GM21528 (cell line): Measurements from ENCODE around the gene C4BPB.

ENCODE experiments used
- ATAC-seq: cut with Tn5 transposase; IDR thresholded peaks from one replicate; pipeline ENCODE4 v1.9.1; 2021; ENCODE audit warnings: mild to moderate bottlenecking, moderate library complexity; ENCODE audit not compliant: unreplicated experiment, low FRiP score

Gene C4BPB

GRCh38 chr1:207079706-207080241 is 8.9 kb upstream of the C4BPB start:
- no peak for ATAC-seq

- ATAC-seq: no peak
Observed at GRCh38 chr1:207081088-207081487, 7.6 kb upstream of the C4BPB start.

GRCh38 chr1:207081806-207082205 is 6.9 kb upstream of the C4BPB start:
- ATAC-seq: no peak

- no peak for ATAC-seq
Observed at GRCh38 chr1:207084232-207084631, 4.4 kb upstream of the C4BPB start.

- ATAC-seq: no peak
Observed at GRCh38 chr1:207084701-207085180, 3.9 kb upstream of the C4BPB start.

GRCh38 chr1:207085887-207086286 is 2.8 kb upstream of the C4BPB start:
- no peak for ATAC-seq

- no peak for ATAC-seq
Observed at GRCh38 chr1:207088161-207088560, 499 bp upstream of the C4BPB start.

- no peak for ATAC-seq
Observed at GRCh38 chr1:207089627-207090355, 1.1 kb downstream of the C4BPB start.

GRCh38 chr1:207091200-207091908 is 2.7 kb downstream of the C4BPB start:
- ATAC-seq: no peak

GRCh38 chr1:207093944-207094343 is 5.3 kb downstream of the C4BPB start:
- no peak for ATAC-seq

GRCh38 chr1:207097871-207098324 is 9.2 kb downstream of the C4BPB start:
- peak; percentile 70 for ATAC-seq

- no peak for ATAC-seq
Observed at GRCh38 chr1:207101720-207102119, 13.1 kb downstream of the C4BPB start.

- ATAC-seq: no peak
Observed at GRCh38 chr1:207102146-207102545, 13.5 kb downstream of the C4BPB start.

- no peak for ATAC-seq
Observed at GRCh38 chr1:207102659-207103058, 14.0 kb downstream of the C4BPB start.

GRCh38 chr1:207103892-207104373 is 15.3 kb downstream of the C4BPB start, which contains the start of gene C4BPA:
TSS of gene C4BPA (plus strand) at chr1:207104233. CDS start at chr1:207113026, 8,793 bp downstream.
- no peak for ATAC-seq

GRCh38 chr1:207109004-207109403 is 20.3 kb downstream of the C4BPB start:
- no peak for ATAC-seq

- no peak for ATAC-seq
Observed at GRCh38 chr1:207112616-207113296, 24.1 kb downstream of the C4BPB start.

- no peak for ATAC-seq
Observed at GRCh38 chr1:207115269-207115668, 26.6 kb downstream of the C4BPB start.

- no peak for ATAC-seq
Observed at GRCh38 chr1:207124389-207124788, 35.7 kb downstream of the C4BPB start.

GRCh38 chr1:207128336-207128921 is 39.8 kb downstream of the C4BPB start:
- no peak for ATAC-seq
